Neutrophil (primary cell): ENCODE measurements around the gene YOD1.
A peak's percentile ranks its signal among the peaks of the same experiment; 100 is the strongest.

Experiments
- H3K27ac ChIP-seq: fragments of 200-600 bp; sonication (generic); 2 replicates; pipeline ENCODE4 v1.5.1; 2016; ENCODE audit warnings: mild to moderate bottlenecking, moderate library complexity
- H3K27me3 ChIP-seq: fragments of 200-600 bp; sonication (generic); 2 replicates; pipeline ENCODE4 v1.6.0; 2016; ENCODE audit warnings: mild to moderate bottlenecking
- H3K36me3 ChIP-seq: fragments of 200-600 bp; sonication (generic); 2 replicates; pipeline ENCODE4 v1.5.1; 2017
- H3K4me1 ChIP-seq, 2 experiments: fragments of 200-600 bp in 1 of 2; sonication (generic) in 1 of 2; 1 replicate in 1 of 2; 2 replicates in 1 of 2; pipeline versions ENCODE4 v1.5.1 to v1.6.1; 2013 to 2016; ENCODE audit warnings: low read depth in 1 of 2, low read length in 1 of 2, mild to moderate bottlenecking in 1 of 2, moderate library complexity in 1 of 2; ENCODE audit not compliant: control insufficient read depth in 1 of 2, insufficient read depth in 1 of 2
- H3K4me3 ChIP-seq, 2 experiments: fragments of 200-600 bp in 1 of 2; sonication (generic) in 1 of 2; 1 replicate in 1 of 2; 2 replicates in 1 of 2; pipeline ENCODE4 v1.5.1; 2013 to 2016; ENCODE audit warnings: low read depth in 1 of 2, low read length in 1 of 2, mild to moderate bottlenecking in 1 of 2, moderate library complexity in 1 of 2
- H3K9me3 ChIP-seq: fragments of 200-600 bp; sonication (generic); 2 replicates; pipeline ENCODE4 v1.5.1; 2016
- TF ChIP-seq, protein P1 (sequence below): fragments of 200-600 bp; sonication (generic); IDR thresholded peaks from 2 replicates; pipeline ENCODE4 v1.5.1; 2016; ENCODE audit warnings: antibody characterized with exemption

Gene YOD1

GRCh38 chr1:207058878-207059867 lies 8.2 kb upstream of the YOD1 start:
- H3K4me3 ChIP-seq, result peak overlapping the region; percentile 18 to 49
- TF ChIP-seq, protein P1, sequence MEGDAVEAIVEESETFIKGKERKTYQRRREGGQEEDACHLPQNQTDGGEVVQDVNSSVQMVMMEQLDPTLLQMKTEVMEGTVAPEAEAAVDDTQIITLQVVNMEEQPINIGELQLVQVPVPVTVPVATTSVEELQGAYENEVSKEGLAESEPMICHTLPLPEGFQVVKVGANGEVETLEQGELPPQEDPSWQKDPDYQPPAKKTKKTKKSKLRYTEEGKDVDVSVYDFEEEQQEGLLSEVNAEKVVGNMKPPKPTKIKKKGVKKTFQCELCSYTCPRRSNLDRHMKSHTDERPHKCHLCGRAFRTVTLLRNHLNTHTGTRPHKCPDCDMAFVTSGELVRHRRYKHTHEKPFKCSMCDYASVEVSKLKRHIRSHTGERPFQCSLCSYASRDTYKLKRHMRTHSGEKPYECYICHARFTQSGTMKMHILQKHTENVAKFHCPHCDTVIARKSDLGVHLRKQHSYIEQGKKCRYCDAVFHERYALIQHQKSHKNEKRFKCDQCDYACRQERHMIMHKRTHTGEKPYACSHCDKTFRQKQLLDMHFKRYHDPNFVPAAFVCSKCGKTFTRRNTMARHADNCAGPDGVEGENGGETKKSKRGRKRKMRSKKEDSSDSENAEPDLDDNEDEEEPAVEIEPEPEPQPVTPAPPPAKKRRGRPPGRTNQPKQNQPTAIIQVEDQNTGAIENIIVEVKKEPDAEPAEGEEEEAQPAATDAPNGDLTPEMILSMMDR, result no peak
- H3K27me3 ChIP-seq, result no peaks in the 10 kb centered on the region
- H3K36me3 ChIP-seq, result peaks cover 31% of the 10 kb centered on the region
- H3K4me1 ChIP-seq, result peaks cover 65 to 68% of the 10 kb centered on the region in 2 experiments
- peak overlapping the region; percentile 84 for H3K27ac ChIP-seq
- no peaks in the 10 kb centered on the region for H3K9me3 ChIP-seq

DNA sequence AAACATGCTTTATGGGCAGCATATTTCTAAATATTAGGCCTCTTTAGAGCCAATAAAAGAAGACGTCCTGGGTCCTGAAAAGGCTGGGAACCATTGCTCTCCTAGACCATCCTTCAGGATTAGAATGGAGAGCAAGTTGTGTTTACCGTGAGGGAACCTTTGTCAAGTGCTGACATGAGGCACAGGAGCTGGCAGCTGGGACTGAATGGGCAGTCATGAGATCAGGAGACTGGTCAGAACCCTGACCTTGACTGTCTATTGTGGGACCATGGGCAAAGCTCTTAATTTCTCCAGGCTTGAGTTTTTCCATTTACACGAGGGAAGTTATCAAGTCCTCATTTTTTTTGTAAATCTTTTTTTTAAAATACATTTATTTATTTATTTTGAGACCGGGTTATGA lies 7.2 kb upstream of the YOD1 start:
- Histone ChIP-seq H3K36me3 (peaks cover 21% of the 10 kb centered on the region), H3K9me3 (no peaks in the 10 kb centered on the region), H3K27me3 (no peaks in the 10 kb centered on the region), H3K4me3 (no peak overlapping the region), H3K4me1 (peaks cover 75 to 78% of the 10 kb centered on the region in 2 experiments), H3K27ac (peak overlapping the region; percentile 84)
- TF ChIP-seq, protein P1, result no peak

DNA sequence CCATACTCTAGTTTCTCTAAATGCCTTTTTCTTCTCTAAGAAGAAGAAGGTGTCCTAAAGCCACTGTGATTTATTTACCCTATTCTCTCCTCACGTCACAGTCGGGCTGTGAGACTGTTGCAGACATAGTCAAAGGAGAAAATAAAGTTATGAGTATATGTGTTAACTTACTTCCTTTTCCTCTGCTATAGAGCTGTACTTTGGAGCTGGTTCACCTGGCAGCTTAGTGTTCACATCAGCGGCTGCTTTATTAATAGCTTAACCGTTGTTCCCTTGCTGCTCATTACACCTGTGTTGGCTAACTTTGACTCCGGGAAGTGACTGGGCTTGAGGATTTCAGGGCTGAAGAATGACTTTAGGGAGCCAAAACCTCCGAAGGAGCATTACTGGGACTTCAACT lies 5.7 kb upstream of the YOD1 start:
- H3K27me3 ChIP-seq, result no peaks in the 10 kb centered on the region
- peaks cover 6% of the 10 kb centered on the region for H3K36me3 ChIP-seq
- H3K4me3 ChIP-seq, result peak overlapping the region in 1 of 2 experiments; percentile 12
- TF ChIP-seq, protein P1, result no peak
- H3K9me3 ChIP-seq, result no peaks in the 10 kb centered on the region
- peak overlapping the region; percentile 92 for H3K27ac ChIP-seq
- H3K4me1 ChIP-seq, result peaks cover 89 to 90% of the 10 kb centered on the region in 2 experiments

DNA sequence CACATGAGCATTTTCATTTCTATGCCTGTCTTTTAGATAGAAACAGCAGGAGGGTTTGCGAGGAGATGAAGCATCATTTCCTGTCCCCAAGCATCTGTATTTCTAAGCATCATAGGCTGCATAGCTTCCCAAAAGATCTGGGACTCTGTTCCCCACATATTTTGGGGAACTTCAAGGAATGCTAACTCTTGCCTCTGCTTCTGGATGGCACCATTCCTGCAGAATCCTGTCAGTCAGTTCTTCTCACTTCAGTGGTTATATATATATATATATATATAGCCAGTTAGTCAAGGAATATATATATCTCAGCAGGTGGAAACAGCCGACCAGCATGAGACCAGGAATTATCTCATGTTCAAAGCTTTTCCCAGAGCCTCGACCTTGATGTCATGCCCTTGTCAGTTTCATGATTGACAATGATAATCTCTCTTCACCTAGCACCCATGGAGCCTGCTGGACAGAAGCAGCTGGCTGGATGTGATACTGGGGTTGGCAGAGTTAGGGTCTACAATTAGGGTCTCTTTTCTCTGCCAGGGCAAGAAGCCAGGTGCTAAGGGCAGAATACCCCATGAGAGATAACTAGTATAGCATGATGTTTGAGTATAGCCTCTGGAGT lies 4.5 kb upstream of the YOD1 start:
- Histone ChIP-seq H3K27ac (peak overlapping the region; percentile 92), H3K4me3 (peak overlapping the region; percentile 72 to 82), H3K4me1 (peaks cover 92 to 99% of the 10 kb centered on the region in 2 experiments), H3K9me3 (no peaks in the 10 kb centered on the region), H3K36me3 (no peaks in the 10 kb centered on the region), H3K27me3 (no peaks in the 10 kb centered on the region)
- TF ChIP-seq, protein P1, result no peak

- peak overlapping the region; percentile 72 to 82 for H3K4me3 ChIP-seq
- no peaks in the 10 kb centered on the region for H3K27me3 ChIP-seq
- H3K4me1 ChIP-seq, result peaks cover 85 to 93% of the 10 kb centered on the region in 2 experiments
- no peaks in the 10 kb centered on the region for H3K9me3 ChIP-seq
- peak overlapping the region; percentile 92 for H3K27ac ChIP-seq
- TF ChIP-seq, protein P1, result no peak
- H3K36me3 ChIP-seq, result peaks cover under 1% of the 10 kb centered on the region
Observed at GRCh38 chr1:207054491-207054890, 3.5 kb upstream of the YOD1 start.
